ENCODE measurements around the gene BOK.

BOK gene

DNA sequence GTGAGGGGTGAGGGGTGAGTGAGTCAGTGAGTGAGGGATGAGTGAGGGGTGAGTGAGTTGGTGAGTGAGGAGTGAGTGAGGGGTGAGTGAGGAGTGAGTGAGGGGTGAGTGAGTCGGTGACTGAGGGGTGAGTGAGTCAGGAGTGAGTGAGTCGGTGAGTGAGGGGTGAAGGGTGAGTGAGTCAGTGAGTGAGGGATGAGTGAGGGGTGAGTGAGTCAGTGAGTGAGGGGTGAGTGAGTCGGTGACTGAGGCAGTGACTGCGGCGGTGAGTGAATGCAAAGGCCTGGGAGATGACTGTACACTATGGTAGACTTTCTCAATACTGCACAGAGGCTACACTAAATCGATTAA, 61.8 kb downstream of the BOK start:
- no peak for DNase-seq (ENCODE audit: low read depth, low spot score)
- no peak for TF ChIP-seq FOXP2 (optimal IDR thresholded peaks at IDR 0.05; ENCODE audit: control extremely low read depth, extremely low read length, insufficient read depth)
- Histone ChIP-seq H3K36me3 (ENCODE audit: insufficient read depth, low read length) (peaks cover 4% of the 10 kb centered on the region; the same call in 1 of the 2 replicates), H3K9me3 (ENCODE audit: low read depth, low read length) (no peaks in the 10 kb centered on the region), H3K27ac (no peak overlapping the region), H3K9ac (ENCODE audit: insufficient read length) (no peak overlapping the region), H3K4me3 (no peak overlapping the region)
